HFF-Myc (cell line): Measurements from ENCODE around the gene SMIM27.

ENCODE experiments used
- DNase-seq: peaks from one replicate; pipeline ENCODE4 v3.0.0-alpha.2; 2011; ENCODE audit warnings: low read depth; ENCODE audit errors: extremely low read depth
- H3K4me3 ChIP-seq: replicated peaks from 2 replicates; pipeline ENCODE4 v1.5.1; 2011; ENCODE audit warnings: low read depth, mild to moderate bottlenecking, control low read depth, low read length
- CTCF ChIP-seq: IDR thresholded peaks from 2 replicates; pipeline ENCODE4 v1.5.1; 2012; ENCODE audit warnings: mild to moderate bottlenecking, low read depth, low read length, control low read depth; ENCODE audit errors: missing control alignments

The SMIM27 gene

GRCh38 chr9:32524892-32525708 lies 27.0 kb upstream of the SMIM27 start:
- H3K4me3 ChIP-seq = peak overlapping the region; percentile 52
- TF ChIP-seq CTCF = no peak
- DNase-seq = no peak

GRCh38 chr9:32525709-32526030 lies 26.5 kb upstream of the SMIM27 start:
- no peak for TF ChIP-seq CTCF
- DNase-seq = no peak
- H3K4me3 ChIP-seq = peak overlapping the region; percentile 52

GRCh38 chr9:32526041-32526706 lies 26.0 kb upstream of the SMIM27 start, which contains the start of gene RIGI:
RIGI (minus strand) TSS chr9:32526196; CDS start chr9:32526166, 30 bp downstream.
- H3K4me3 ChIP-seq = peak within 1 kb of the TSS; percentile 52
- TF ChIP-seq CTCF = peak; percentile 45
- DNase-seq = peak; percentile 82

GRCh38 chr9:32526707-32527048 lies 25.4 kb upstream of the SMIM27 start:
- no peak for DNase-seq
- no peak for TF ChIP-seq CTCF
- peak overlapping the region; percentile 52 for H3K4me3 ChIP-seq

- DNase-seq = no peak
- TF ChIP-seq CTCF = no peak
- no peak overlapping the region for H3K4me3 ChIP-seq
Observed at GRCh38 chr9:32533336-32533735, 18.8 kb upstream of the SMIM27 start.

- TF ChIP-seq CTCF = no peak
- no peak for DNase-seq
- no peak overlapping the region for H3K4me3 ChIP-seq
Observed at GRCh38 chr9:32533816-32534215, 18.3 kb upstream of the SMIM27 start.
